ENCODE data around the gene SP140L. TPM values are rescaled to one million over a fixed set of nuclear protein-coding genes. Genes with fewer than 3 reads are reported as not detected.

SP140L gene
- total and polyA plus RNA-seq, 2 of the 8 experiments (the other 6 are each of a cell fraction or from before 2014, with no cell fraction given): 0.36 to 1.5 TPM

GRCh38 chr2:230326453-230327417, at the start of gene SP140L (continued):
- TF ChIP-seq RBBP5 (IDR thresholded peaks at IDR 0.05; ENCODE audit: borderline replicate concordance, low read depth, low read length): no peak

All from H1 (cell line).